Parathyroid adenoma (tissue), 2 donors: Measurements from ENCODE around the gene E2F3.

Source experiments
- H2AFZ ChIP-seq: fragments of 300-600 bp; sonication (generic); one replicate; pipeline ENCODE4 v1.7.0; 2017; ENCODE audit warnings: antibody characterized with exemption, mild to moderate bottlenecking
- H3K27ac ChIP-seq: fragments of 300-600 bp; sonication (generic); one replicate; pipeline ENCODE4 v1.7.0; 2017
- H3K27me3 ChIP-seq: fragments of 300-600 bp; sonication (generic); one replicate; pipeline ENCODE4 v1.7.0; 2017; ENCODE audit warnings: low read length; ENCODE audit not compliant: control insufficient read depth, insufficient read depth
- H3K36me3 ChIP-seq: fragments of 300-600 bp; sonication (generic); one replicate; pipeline ENCODE4 v1.7.0; 2017; ENCODE audit warnings: low read length; ENCODE audit not compliant: control insufficient read depth, insufficient read depth
- H3K4me1 ChIP-seq: fragments of 300-600 bp; sonication (generic); one replicate; pipeline ENCODE4 v1.7.0; 2017; ENCODE audit warnings: control low read depth
- H3K4me2 ChIP-seq: fragments of 300-600 bp; sonication (generic); one replicate; pipeline ENCODE4 v1.7.0; 2017; ENCODE audit warnings: low read length
- H3K4me3 ChIP-seq: fragments of 300-600 bp; sonication (generic); one replicate; pipeline ENCODE4 v1.7.0; 2017; ENCODE audit warnings: low read depth, low read length
- H3K79me2 ChIP-seq: fragments of 300-600 bp; sonication (generic); one replicate; pipeline ENCODE4 v1.7.0; 2017; ENCODE audit warnings: control low read depth
- H3K9ac ChIP-seq: fragments of 300-600 bp; sonication (generic); one replicate; pipeline ENCODE4 v1.7.0; 2017; ENCODE audit warnings: mild to moderate bottlenecking
- H3K9me3 ChIP-seq: fragments of 300-600 bp; sonication (generic); one replicate; pipeline ENCODE4 v1.7.0; 2017; ENCODE audit warnings: low read length; ENCODE audit not compliant: control insufficient read depth
- TF ChIP-seq, protein P1 (sequence below): fragments of 300-600 bp; sonication (generic); IDR thresholded peaks from one replicate; pipeline ENCODE4 v1.7.0; 2017; ENCODE audit warnings: antibody characterized with exemption, mild to moderate bottlenecking
- donor health status: primary hyperparathyroidism.

E2F3 gene

DNA sequence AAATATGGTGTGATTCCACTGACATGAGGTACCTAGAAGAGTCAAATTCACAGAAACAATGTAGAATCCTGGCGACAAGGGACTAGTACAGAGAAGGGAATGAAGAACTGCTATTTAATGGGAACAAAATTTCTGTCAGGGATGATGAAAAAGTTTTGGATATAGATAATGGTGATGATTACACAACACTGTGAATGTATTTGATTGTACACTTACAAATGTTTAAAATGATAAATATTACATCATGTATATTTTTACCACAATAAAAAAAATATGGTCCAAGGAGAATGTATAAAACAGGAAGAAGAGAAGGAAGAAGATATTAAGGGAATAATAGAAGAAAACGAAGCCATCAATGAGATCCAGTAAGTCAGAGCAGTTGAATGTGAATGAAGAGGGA is 8.4 kb upstream of the E2F3 start:
- Histone ChIP-seq H3K4me3 (no peak overlapping the region), H2AFZ (no peak overlapping the region), H3K4me1 (no peaks in the 10 kb centered on the region), H3K27me3 (no peaks in the 10 kb centered on the region), H3K36me3 (no peaks in the 10 kb centered on the region), H3K9me3 (no peaks in the 10 kb centered on the region), H3K79me2 (no peaks in the 10 kb centered on the region), H3K9ac (no peak overlapping the region), H3K27ac (no peak overlapping the region), H3K4me2 (no peak overlapping the region)
- TF ChIP-seq, protein P1, sequence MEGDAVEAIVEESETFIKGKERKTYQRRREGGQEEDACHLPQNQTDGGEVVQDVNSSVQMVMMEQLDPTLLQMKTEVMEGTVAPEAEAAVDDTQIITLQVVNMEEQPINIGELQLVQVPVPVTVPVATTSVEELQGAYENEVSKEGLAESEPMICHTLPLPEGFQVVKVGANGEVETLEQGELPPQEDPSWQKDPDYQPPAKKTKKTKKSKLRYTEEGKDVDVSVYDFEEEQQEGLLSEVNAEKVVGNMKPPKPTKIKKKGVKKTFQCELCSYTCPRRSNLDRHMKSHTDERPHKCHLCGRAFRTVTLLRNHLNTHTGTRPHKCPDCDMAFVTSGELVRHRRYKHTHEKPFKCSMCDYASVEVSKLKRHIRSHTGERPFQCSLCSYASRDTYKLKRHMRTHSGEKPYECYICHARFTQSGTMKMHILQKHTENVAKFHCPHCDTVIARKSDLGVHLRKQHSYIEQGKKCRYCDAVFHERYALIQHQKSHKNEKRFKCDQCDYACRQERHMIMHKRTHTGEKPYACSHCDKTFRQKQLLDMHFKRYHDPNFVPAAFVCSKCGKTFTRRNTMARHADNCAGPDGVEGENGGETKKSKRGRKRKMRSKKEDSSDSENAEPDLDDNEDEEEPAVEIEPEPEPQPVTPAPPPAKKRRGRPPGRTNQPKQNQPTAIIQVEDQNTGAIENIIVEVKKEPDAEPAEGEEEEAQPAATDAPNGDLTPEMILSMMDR: no peak

DNA sequence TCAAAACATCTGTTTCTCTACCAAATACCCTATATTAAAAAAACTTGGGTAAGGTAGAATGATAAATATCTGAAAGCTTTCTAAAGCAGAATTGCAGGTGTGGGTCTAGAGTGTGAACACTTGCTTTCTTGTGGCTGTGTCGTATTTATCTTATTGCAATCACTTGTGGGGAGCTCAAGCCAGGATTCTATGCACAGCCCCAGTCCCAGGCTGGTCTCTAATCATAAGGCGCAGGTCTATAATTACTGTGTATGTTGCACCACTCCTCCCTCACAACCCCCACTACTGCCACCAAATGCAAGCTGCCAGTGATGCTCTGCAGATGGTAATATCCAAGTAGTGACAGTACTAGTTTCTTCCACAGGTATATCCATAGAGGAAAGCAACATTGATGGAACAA is 2.2 kb upstream of the E2F3 start:
- no peak overlapping the region for H2AFZ ChIP-seq
- H3K9ac ChIP-seq: no peak overlapping the region
- H3K27me3 ChIP-seq: no peaks in the 10 kb centered on the region
- H3K9me3 ChIP-seq: no peaks in the 10 kb centered on the region
- no peaks in the 10 kb centered on the region for H3K79me2 ChIP-seq
- H3K36me3 ChIP-seq: no peaks in the 10 kb centered on the region
- TF ChIP-seq, protein P1: no peak
- peaks cover 3% of the 10 kb centered on the region for H3K4me1 ChIP-seq
- no peak overlapping the region for H3K27ac ChIP-seq
- H3K4me3 ChIP-seq: no peak overlapping the region
- H3K4me2 ChIP-seq: no peak overlapping the region

DNA sequence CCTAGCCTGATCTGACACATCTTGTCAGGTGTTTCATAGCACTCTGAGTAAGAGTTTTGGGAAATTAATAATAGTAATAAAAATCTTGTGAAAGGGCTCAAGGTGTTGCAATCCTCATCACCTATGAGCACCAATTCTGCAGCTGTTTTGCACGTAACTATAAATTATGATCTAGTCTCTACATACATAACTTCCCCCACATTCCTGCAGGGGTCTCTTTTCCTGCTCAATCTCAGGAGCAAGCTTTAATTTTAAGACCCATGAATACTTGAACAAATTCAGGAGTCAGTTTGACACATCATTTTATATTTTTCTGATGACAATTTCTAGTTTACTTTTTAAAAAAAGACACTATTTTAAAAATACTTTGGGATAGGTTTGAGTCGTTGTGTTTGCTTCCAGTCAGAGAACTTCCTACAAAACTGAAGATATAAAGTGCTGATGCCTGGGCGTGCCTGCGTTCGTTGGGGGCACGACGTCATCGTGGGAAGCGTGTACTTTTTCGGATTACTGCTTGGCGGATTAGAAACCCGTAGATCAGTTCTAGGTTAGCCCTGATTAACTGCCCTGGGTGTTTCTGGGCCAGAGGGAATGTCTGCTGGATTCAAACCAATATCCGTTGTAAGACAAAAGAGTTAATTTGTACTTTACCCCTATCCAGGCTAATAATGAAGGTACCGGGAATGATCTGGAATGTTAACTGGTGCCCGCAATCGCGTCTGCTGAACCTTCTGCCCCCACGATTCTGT is 1.0 kb upstream of the E2F3 start:
- H3K9me3 ChIP-seq: no peaks in the 10 kb centered on the region
- peaks cover 3% of the 10 kb centered on the region for H3K4me1 ChIP-seq
- no peaks in the 10 kb centered on the region for H3K27me3 ChIP-seq
- no peak overlapping the region for H3K9ac ChIP-seq
- no peaks in the 10 kb centered on the region for H3K36me3 ChIP-seq
- peak overlapping the region; percentile 77 for H3K4me2 ChIP-seq
- H2AFZ ChIP-seq: peak overlapping the region; percentile 72
- TF ChIP-seq, protein P1: peak; percentile 31
- H3K4me3 ChIP-seq: peak overlapping the region; percentile 77
- peak overlapping the region; percentile 72 for H3K27ac ChIP-seq
- H3K79me2 ChIP-seq: no peaks in the 10 kb centered on the region

DNA sequence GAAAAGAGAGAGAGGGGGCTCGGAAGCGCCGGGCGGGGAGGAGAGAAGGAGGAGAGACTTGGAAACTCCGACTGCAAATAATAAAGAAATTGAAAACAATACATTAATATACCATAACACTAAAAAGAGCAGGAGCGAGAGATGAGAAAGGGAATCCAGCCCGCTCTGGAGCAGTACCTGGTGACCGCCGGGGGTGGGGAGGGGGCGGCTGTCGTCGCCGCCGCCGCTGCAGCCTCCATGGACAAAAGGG is 338 bp downstream of the E2F3 start:
- H3K27me3 ChIP-seq: no peaks in the 10 kb centered on the region
- no peaks in the 10 kb centered on the region for H3K79me2 ChIP-seq
- peaks cover 3% of the 10 kb centered on the region for H3K4me1 ChIP-seq
- no peaks in the 10 kb centered on the region for H3K9me3 ChIP-seq
- H3K4me2 ChIP-seq: peak overlapping the region; percentile 97
- H3K9ac ChIP-seq: no peak overlapping the region
- H3K4me3 ChIP-seq: peak overlapping the region; percentile 77
- peak overlapping the region; percentile 87 for H2AFZ ChIP-seq
- TF ChIP-seq, protein P1: no peak
- H3K36me3 ChIP-seq: no peaks in the 10 kb centered on the region
- H3K27ac ChIP-seq: peak overlapping the region; percentile 46
